Neural cell (in vitro differentiated cells): ENCODE data around the gene UBE2QL1.

Experiments used
- EP300 ChIP-seq: fragments of 450-650 bp; conservative IDR thresholded peaks from 2 replicates; pipeline ENCODE4 v1.6.1; 2014; ENCODE audit warnings: antibody characterized with exemption, mild to moderate bottlenecking, moderate library complexity; ENCODE audit not compliant: poor library complexity, severe bottlenecking
- EZH2 ChIP-seq: fragments of 200-600, 300-800 bp; shearing (Covaris generic), sonication (generic); IDR thresholded peaks from 2 replicates; pipeline ENCODE4 v1.6.1; 2014; ENCODE audit warnings: antibody characterized with exemption, low read length, borderline replicate concordance, mild to moderate bottlenecking; ENCODE audit not compliant: insufficient read depth, poor library complexity, severe bottlenecking
- TF ChIP-seq, protein P1 (sequence below): fragments of 450-650 bp; IDR thresholded peaks from 2 replicates; pipeline ENCODE4 v1.5.1; 2014; ENCODE audit warnings: antibody characterized with exemption, mild to moderate bottlenecking, moderate library complexity; ENCODE audit not compliant: poor library complexity, severe bottlenecking

GRCh38 chr5:6401410-6401809 lies 47.2 kb upstream of the UBE2QL1 start:
- TF ChIP-seq, protein P1, sequence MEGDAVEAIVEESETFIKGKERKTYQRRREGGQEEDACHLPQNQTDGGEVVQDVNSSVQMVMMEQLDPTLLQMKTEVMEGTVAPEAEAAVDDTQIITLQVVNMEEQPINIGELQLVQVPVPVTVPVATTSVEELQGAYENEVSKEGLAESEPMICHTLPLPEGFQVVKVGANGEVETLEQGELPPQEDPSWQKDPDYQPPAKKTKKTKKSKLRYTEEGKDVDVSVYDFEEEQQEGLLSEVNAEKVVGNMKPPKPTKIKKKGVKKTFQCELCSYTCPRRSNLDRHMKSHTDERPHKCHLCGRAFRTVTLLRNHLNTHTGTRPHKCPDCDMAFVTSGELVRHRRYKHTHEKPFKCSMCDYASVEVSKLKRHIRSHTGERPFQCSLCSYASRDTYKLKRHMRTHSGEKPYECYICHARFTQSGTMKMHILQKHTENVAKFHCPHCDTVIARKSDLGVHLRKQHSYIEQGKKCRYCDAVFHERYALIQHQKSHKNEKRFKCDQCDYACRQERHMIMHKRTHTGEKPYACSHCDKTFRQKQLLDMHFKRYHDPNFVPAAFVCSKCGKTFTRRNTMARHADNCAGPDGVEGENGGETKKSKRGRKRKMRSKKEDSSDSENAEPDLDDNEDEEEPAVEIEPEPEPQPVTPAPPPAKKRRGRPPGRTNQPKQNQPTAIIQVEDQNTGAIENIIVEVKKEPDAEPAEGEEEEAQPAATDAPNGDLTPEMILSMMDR = no peak
- TF ChIP-seq EP300 = no peak
- no peak for TF ChIP-seq EZH2
